Fibroblast of lung (primary cell): ENCODE results near the gene GBP6.

Experiments
- CTCF ChIP-seq, 2 donors: IDR thresholded peaks in 1 of 2; conservative IDR thresholded peaks in 1 of 2; 1 replicate in 1 of 2; 2 replicates in 1 of 2; pipeline ENCODE4 v1.5.1; 2011 to 2012; ENCODE audit warnings: low read length in 2 of 2, control low read depth in 1 of 2, inconsistent platforms in 1 of 2, low read depth in 1 of 2, mild to moderate bottlenecking in 1 of 2
- EZH2 ChIP-seq: IDR thresholded peaks from 2 replicates; pipeline ENCODE4 v1.5.1; 2012; ENCODE audit warnings: low read length, control low read depth, mild to moderate bottlenecking; ENCODE audit errors: missing control alignments

- TF ChIP-seq CTCF (conservative IDR thresholded peaks at IDR 0.05 in 1 of 2, IDR thresholded peaks at IDR 0.05 in 1 of 2; ENCODE audit: low read depth in 1 of 2, low read length in 2 of 2) (no peak), EZH2 (no peak)
Observed at GRCh38 chr1:89360716-89361115, 3.1 kb upstream of the GBP6 start.
